ENCODE measurements around the gene C19orf81. TPM values are rescaled to one million over a fixed set of nuclear protein-coding genes. Genes with fewer than 3 reads are reported as not detected.
"Not testable (repeated sequence)": the region's sequence is repeated elsewhere in the genome, so short reads cannot be mapped to it uniquely, and the experiment has no call there.

Gene C19orf81
- not detected for total RNA-seq
- polyA plus RNA-seq = not detected

- POLR2A ChIA-PET (ENCODE audit: partially characterized antibody) = no interaction called here
- no peaks in the 10 kb centered on the region for H3K36me3 ChIP-seq (ENCODE audit: insufficient read depth, low read length)
- no peaks in the 10 kb centered on the region for H3K9me3 ChIP-seq (ENCODE audit: control insufficient read depth in 1 of 2, low read length in 2 of 2)
- H3K9me3 Mint-ChIP-seq = peaks cover under 1 to 18% (median 9%) of the 10 kb centered on the region in 8 donors
- H3K27ac ChIP-seq (ENCODE audit: low read depth, low read length) = no peak within 1 kb of the TSS
- DNase-seq = no peak
- CTCF ChIA-PET (ENCODE audit: partially characterized antibody) = no interaction called here
- H3K4me1 ChIP-seq (ENCODE audit: insufficient read depth, low read length) = no peaks in the 10 kb centered on the region
- no peak within 1 kb of the TSS for H3K27ac Mint-ChIP-seq
- no peak within 1 kb of the TSS for H3K4me3 ChIP-seq (ENCODE audit: low read length in 2 of 2)
- H3K27me3 Mint-ChIP-seq = peaks cover 19 to 30% of the 10 kb centered on the region in 2 donors
- peaks cover 0 to 3% of the 10 kb centered on the region in 2 donors for H3K36me3 Mint-ChIP-seq
- no peaks in the 10 kb centered on the region for H3K27me3 ChIP-seq (ENCODE audit: insufficient read depth, low read length)
- intact Hi-C loops (cut with micrococcal nuclease) = no loop called here
- no peaks in the 10 kb centered on the region for H3K4me1 Mint-ChIP-seq
- H3K4me3 Mint-ChIP-seq = no peak within 1 kb of the TSS
Measured at GRCh38 chr19:50649433-50650391, at the start of gene C19orf81. C19orf81 (plus strand) TSS chr19:50649445; CDS start chr19:50649445, 0 bp downstream.

GRCh38 chr19:50601407-50602088 is 47.7 kb upstream of the C19orf81 start:
- POLR2A ChIA-PET (ENCODE audit: partially characterized antibody) = no interaction called here
- peaks cover 18% of the 10 kb centered on the region in 2 donors for H3K27me3 Mint-ChIP-seq
- H3K36me3 Mint-ChIP-seq = no peaks in the 10 kb centered on the region
- Histone ChIP-seq H3K4me3 (ENCODE audit: low read length in 2 of 2) (no peak overlapping the region), H3K4me1 (ENCODE audit: insufficient read depth, low read length) (no peaks in the 10 kb centered on the region), H3K9me3 (ENCODE audit: control insufficient read depth in 1 of 2, low read length in 2 of 2) (no peaks in the 10 kb centered on the region), H3K27ac (ENCODE audit: low read depth, low read length) (no peak overlapping the region), H3K27me3 (ENCODE audit: insufficient read depth, low read length) (no peaks in the 10 kb centered on the region), H3K36me3 (ENCODE audit: insufficient read depth, low read length) (no peaks in the 10 kb centered on the region)
- H3K27ac Mint-ChIP-seq = no peak overlapping the region
- H3K4me1 Mint-ChIP-seq = no peaks in the 10 kb centered on the region
- CTCF ChIA-PET (ENCODE audit: partially characterized antibody) = no interaction called here
- H3K9me3 Mint-ChIP-seq = peaks cover 0 to 2% (median 0%) of the 10 kb centered on the region in 8 donors
- intact Hi-C loops (cut with micrococcal nuclease) = no loop called here
- no peak for DNase-seq
- no peak overlapping the region for H3K4me3 Mint-ChIP-seq

- Histone ChIP-seq H3K27ac (ENCODE audit: low read depth, low read length) (no peak overlapping the region), H3K4me3 (ENCODE audit: low read length in 2 of 2) (no peak overlapping the region), H3K9me3 (ENCODE audit: control insufficient read depth in 1 of 2, low read length in 2 of 2) (no peaks in the 10 kb centered on the region), H3K36me3 (ENCODE audit: insufficient read depth, low read length) (no peaks in the 10 kb centered on the region), H3K4me1 (ENCODE audit: insufficient read depth, low read length) (no peaks in the 10 kb centered on the region), H3K27me3 (ENCODE audit: insufficient read depth, low read length) (no peaks in the 10 kb centered on the region)
- H3K27ac Mint-ChIP-seq = no peak overlapping the region
- H3K36me3 Mint-ChIP-seq = no peaks in the 10 kb centered on the region
- no peak overlapping the region for H3K4me3 Mint-ChIP-seq
- peaks cover 0 to 2% (median 0%) of the 10 kb centered on the region in 8 donors for H3K9me3 Mint-ChIP-seq
- H3K4me1 Mint-ChIP-seq = peaks cover 0 to under 1% (median 0%) of the 10 kb centered on the region in 4 donors
- intact Hi-C loops (cut with micrococcal nuclease) = no loop called here
- H3K27me3 Mint-ChIP-seq = peaks cover 18 to 19% of the 10 kb centered on the region in 2 donors
- POLR2A ChIA-PET (ENCODE audit: partially characterized antibody) = no interaction called here
- CTCF ChIA-PET (ENCODE audit: partially characterized antibody) = no interaction called here
- DNase-seq = no peak
Measured at GRCh38 chr19:50602089-50602422, 47.2 kb upstream of the C19orf81 start.

DNA sequence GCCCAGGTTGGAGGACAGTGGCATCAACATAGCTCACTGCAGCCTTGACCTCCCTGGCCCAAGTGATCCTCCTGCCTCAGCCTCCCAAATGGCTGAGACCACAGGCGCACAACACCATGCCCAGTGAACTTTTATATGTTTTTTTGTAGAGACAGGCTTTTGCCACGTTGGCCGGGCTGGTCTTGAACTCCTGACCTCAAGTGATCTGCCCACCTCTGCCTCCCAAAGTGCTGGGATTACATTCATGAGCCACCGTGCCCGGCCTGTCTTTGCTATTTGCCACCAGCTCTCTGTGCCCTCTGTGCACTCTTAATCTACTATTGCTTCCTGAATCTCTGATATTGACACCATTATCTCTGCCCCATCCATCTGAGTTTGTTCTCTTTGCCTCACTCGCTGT is 46.7 kb upstream of the C19orf81 start:
- Mint-ChIP-seq H3K9me3 (peaks cover 0 to 2% (median 0%) of the 10 kb centered on the region in 8 donors), H3K36me3 (no peaks in the 10 kb centered on the region), H3K27ac (no peak overlapping the region), H3K4me3 (no peak overlapping the region), H3K27me3 (peaks cover 19 to 20% of the 10 kb centered on the region in 2 donors), H3K4me1 (peaks cover 0 to 3% (median 1%) of the 10 kb centered on the region in 4 donors)
- POLR2A ChIA-PET (ENCODE audit: partially characterized antibody) = no interaction called here
- Histone ChIP-seq H3K27me3 (ENCODE audit: insufficient read depth, low read length) (no peaks in the 10 kb centered on the region), H3K9me3 (ENCODE audit: control insufficient read depth in 1 of 2, low read length in 2 of 2) (no peaks in the 10 kb centered on the region), H3K4me3 (ENCODE audit: low read length in 2 of 2) (no peak overlapping the region), H3K36me3 (ENCODE audit: insufficient read depth, low read length) (no peaks in the 10 kb centered on the region), H3K4me1 (ENCODE audit: insufficient read depth, low read length) (peaks cover 2% of the 10 kb centered on the region), H3K27ac (ENCODE audit: low read depth, low read length) (no peak overlapping the region)
- DNase-seq = no peak
- CTCF ChIA-PET (ENCODE audit: partially characterized antibody) = no interaction called here
- intact Hi-C loops (cut with micrococcal nuclease) = no loop called here

GRCh38 chr19:50602935-50603334 is 46.3 kb upstream of the C19orf81 start:
- intact Hi-C loops (cut with micrococcal nuclease) = no loop called here
- H3K27ac ChIP-seq (ENCODE audit: low read depth, low read length) = no peak overlapping the region
- Mint-ChIP-seq H3K27ac (no peak overlapping the region), H3K36me3 (no peaks in the 10 kb centered on the region), H3K4me1 (peaks cover under 1 to 7% (median 2%) of the 10 kb centered on the region in 4 donors), H3K9me3 (peaks cover 0 to 4% (median 0%) of the 10 kb centered on the region in 8 donors), H3K27me3 (peaks cover 17 to 20% of the 10 kb centered on the region in 2 donors), H3K4me3 (no peak overlapping the region)
- DNase-seq = no peak
- peaks cover 6% of the 10 kb centered on the region for H3K4me1 ChIP-seq (ENCODE audit: insufficient read depth, low read length)
- no peaks in the 10 kb centered on the region for H3K36me3 ChIP-seq (ENCODE audit: insufficient read depth, low read length)
- no peak overlapping the region for H3K4me3 ChIP-seq (ENCODE audit: low read length in 2 of 2)
- H3K27me3 ChIP-seq (ENCODE audit: insufficient read depth, low read length) = no peaks in the 10 kb centered on the region
- ChIA-PET CTCF (ENCODE audit: partially characterized antibody) (no interaction called here), POLR2A (ENCODE audit: partially characterized antibody) (no interaction called here)
- no peaks in the 10 kb centered on the region for H3K9me3 ChIP-seq (ENCODE audit: control insufficient read depth in 1 of 2, low read length in 2 of 2)

GRCh38 chr19:50604264-50605073 is 44.8 kb upstream of the C19orf81 start:
- not testable (repeated sequence) for H3K36me3 Mint-ChIP-seq
- peaks cover 17 to 18% of the 10 kb centered on the region in 2 donors for H3K27me3 Mint-ChIP-seq

More at GRCh38 chr19:50604264-50605073, 44.8 kb upstream of the C19orf81 start:
- peaks cover 11% of the 10 kb centered on the region for H3K4me1 ChIP-seq (ENCODE audit: insufficient read depth, low read length)
- DNase-seq; intact Hi-C loops (cut with micrococcal nuclease); H3K4me3 Mint-ChIP-seq; H3K36me3 ChIP-seq (ENCODE audit: insufficient read depth, low read length); H3K27me3 ChIP-seq (ENCODE audit: insufficient read depth, low read length); H3K4me3 ChIP-seq (ENCODE audit: low read length in 2 of 2); H3K27ac Mint-ChIP-seq; H3K27ac ChIP-seq (ENCODE audit: low read depth, low read length); H3K9me3 ChIP-seq (ENCODE audit: control insufficient read depth in 1 of 2, low read length in 2 of 2); H3K9me3 Mint-ChIP-seq; CTCF ChIA-PET (ENCODE audit: partially characterized antibody); POLR2A ChIA-PET (ENCODE audit: partially characterized antibody): not testable (repeated sequence)
- H3K4me1 Mint-ChIP-seq = peaks cover 5 to 14% (median 7%) of the 10 kb centered on the region in 4 donors
